Measurements from ENCODE around the gene MARCKSL1.

GRCh38 chr1:32358435-32358834, 22.4 kb upstream of the MARCKSL1 start:
- TF ChIP-seq POLR2A (IDR thresholded peaks at IDR 0.05): no peak
- TF ChIP-seq, protein P1, sequence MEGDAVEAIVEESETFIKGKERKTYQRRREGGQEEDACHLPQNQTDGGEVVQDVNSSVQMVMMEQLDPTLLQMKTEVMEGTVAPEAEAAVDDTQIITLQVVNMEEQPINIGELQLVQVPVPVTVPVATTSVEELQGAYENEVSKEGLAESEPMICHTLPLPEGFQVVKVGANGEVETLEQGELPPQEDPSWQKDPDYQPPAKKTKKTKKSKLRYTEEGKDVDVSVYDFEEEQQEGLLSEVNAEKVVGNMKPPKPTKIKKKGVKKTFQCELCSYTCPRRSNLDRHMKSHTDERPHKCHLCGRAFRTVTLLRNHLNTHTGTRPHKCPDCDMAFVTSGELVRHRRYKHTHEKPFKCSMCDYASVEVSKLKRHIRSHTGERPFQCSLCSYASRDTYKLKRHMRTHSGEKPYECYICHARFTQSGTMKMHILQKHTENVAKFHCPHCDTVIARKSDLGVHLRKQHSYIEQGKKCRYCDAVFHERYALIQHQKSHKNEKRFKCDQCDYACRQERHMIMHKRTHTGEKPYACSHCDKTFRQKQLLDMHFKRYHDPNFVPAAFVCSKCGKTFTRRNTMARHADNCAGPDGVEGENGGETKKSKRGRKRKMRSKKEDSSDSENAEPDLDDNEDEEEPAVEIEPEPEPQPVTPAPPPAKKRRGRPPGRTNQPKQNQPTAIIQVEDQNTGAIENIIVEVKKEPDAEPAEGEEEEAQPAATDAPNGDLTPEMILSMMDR (IDR thresholded peaks at IDR 0.05): no peak
